ENCODE results near the gene C1orf21. TPM values are rescaled to one million over a fixed set of nuclear protein-coding genes. Genes with fewer than 3 reads are reported as not detected.
"Not testable (repeated sequence)": the region's sequence is repeated elsewhere in the genome, so short reads cannot be mapped to it uniquely, and the experiment has no call there.

C1orf21 gene
- total RNA-seq, 2 experiments from 2014 or later: 7.7 to 8.8 TPM

DNA sequence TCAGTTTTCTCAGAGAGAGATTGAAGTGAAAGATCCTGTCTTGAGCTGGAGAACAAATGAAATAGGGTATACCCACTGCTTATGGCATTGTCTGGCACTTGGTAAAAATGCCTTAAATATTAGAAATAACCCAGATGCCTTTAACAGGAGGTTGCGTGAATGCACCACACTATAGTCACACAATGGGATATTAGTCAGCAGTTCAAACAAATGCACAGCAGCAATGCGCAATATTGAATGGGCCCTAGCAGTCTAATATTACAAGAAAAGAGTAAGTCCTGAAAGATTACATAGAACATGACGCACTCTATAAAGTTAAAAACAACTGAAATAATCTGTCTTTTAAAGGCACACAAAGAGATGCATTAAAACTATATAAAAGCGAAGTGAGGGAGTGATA, 206.8 kb downstream of the C1orf21 start:
- no peak overlapping the region for H3K27ac Mint-ChIP-seq
- POLR2A ChIA-PET: no interaction called here
- no peaks in the 10 kb centered on the region for H3K4me1 Mint-ChIP-seq
- no peaks in the 10 kb centered on the region for H3K9me3 Mint-ChIP-seq
- DNase-seq: no peak
- H3K4me3 Mint-ChIP-seq: no peak overlapping the region
- H3K27me3 Mint-ChIP-seq: peaks cover 2% of the 10 kb centered on the region
- CTCF ChIA-PET: interaction anchor here (0.7 kb wide), 1 partner anchor 12 kb away, joined by 3 read pairs; no protein-coding TSS in a partner anchor
- H3K36me3 Mint-ChIP-seq (ENCODE audit: low read depth): no peaks in the 10 kb centered on the region

DNA sequence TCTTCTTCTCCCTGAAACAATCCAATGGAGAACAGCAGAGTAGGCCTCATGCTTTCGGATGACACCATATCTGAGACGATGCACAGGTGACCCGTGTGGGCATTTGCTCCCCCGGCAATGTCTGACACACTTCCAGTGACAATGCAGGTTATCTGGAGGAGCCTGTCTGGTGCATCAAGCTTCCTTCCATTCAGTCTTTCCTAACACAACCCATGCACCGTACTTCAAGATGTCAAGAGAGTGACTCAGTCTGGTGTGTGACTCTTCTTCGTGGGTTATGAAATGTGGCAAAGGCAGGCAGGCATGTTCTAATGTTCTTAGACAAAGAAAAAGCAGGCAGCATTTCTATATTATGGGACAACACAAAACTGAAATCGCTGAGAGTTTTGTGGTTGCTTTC, 208.8 kb downstream of the C1orf21 start:
- no peak overlapping the region for H3K4me3 Mint-ChIP-seq
- no peaks in the 10 kb centered on the region for H3K27me3 Mint-ChIP-seq
- H3K36me3 Mint-ChIP-seq (ENCODE audit: low read depth): no peaks in the 10 kb centered on the region
- no peak overlapping the region for H3K27ac Mint-ChIP-seq
- CTCF ChIA-PET: no interaction called here
- DNase-seq: no peak
- H3K4me1 Mint-ChIP-seq: no peaks in the 10 kb centered on the region
- no peaks in the 10 kb centered on the region for H3K9me3 Mint-ChIP-seq
- POLR2A ChIA-PET: no interaction called here

DNA sequence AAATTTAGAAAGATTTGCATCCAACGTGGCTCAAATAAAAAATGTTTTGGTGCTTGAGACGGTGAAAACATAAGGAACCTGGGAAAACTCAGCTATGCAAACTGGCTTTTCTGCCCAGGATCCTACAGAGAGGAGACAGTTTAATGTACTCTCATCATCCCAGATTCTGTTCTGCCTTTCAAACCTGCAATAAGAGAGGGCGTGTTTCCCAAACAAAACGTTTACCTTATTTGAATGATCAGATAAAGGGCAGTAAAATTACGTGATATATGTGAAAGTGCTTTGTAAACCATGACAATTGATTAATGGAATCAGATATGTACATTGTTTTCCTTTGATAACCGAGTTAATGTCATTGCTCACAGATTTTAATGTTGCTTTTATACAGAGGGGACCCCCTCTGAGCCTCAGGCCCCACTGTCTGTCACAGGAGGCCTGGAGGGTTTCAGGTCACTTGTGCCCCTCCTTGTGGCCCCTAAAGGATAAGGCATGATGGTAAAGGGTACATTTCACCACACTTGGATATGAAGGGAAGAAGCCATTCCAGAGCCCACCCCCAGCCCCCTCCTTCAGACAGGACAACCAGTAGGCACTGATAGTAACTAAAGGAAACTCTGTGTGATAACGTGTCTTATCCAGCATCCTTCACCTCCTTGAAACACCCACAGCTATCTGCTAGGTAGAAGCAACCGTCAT, 210.3 kb downstream of the C1orf21 start:
- ChIA-PET POLR2A (no interaction called here), CTCF (no interaction called here)
- H3K27me3 Mint-ChIP-seq: no peaks in the 10 kb centered on the region
- no peak overlapping the region for H3K4me3 Mint-ChIP-seq
- H3K4me1 Mint-ChIP-seq: no peaks in the 10 kb centered on the region
- H3K36me3 Mint-ChIP-seq (ENCODE audit: low read depth): no peaks in the 10 kb centered on the region
- H3K27ac Mint-ChIP-seq: no peak overlapping the region
- no peak for DNase-seq
- no peaks in the 10 kb centered on the region for H3K9me3 Mint-ChIP-seq

DNA sequence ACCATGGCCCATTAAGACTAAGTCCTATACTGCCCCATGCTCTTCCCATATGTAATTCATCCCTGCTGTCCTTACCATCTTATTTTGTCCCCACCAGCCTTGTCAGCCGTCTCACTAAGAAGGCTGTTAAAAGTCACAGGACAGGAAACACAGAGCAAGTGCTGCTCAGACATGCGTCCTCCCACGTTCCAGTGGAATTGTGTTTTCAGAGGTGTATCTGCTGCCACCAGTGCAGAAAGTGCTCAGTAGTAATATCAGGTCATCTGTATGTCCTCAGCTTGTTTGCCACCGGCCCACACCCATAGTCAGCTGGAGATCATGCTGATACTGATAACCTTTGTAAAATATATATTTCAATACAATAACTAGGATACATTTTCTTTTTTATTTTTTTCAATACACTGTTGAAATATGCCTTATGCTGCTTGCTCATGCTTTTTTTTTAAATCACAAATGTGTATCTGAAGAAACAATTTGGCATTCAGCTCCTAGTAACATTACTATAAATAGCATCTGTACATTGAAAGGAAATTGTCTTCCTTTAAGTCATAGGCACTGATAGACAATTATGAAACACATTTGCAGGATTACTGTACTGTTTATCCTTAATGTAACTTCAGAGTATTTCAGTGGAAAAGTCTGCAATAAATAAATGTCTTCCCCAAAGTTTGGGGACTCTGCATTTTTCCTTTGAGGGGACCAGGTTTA, 211.0 kb downstream of the C1orf21 start:
- POLR2A ChIA-PET: no interaction called here
- CTCF ChIA-PET: no interaction called here
- Mint-ChIP-seq H3K4me1 (no peaks in the 10 kb centered on the region), H3K36me3 (ENCODE audit: low read depth) (no peaks in the 10 kb centered on the region), H3K27me3 (no peaks in the 10 kb centered on the region), H3K4me3 (no peak overlapping the region), H3K27ac (no peak overlapping the region), H3K9me3 (no peaks in the 10 kb centered on the region)
- DNase-seq: no peak

DNA sequence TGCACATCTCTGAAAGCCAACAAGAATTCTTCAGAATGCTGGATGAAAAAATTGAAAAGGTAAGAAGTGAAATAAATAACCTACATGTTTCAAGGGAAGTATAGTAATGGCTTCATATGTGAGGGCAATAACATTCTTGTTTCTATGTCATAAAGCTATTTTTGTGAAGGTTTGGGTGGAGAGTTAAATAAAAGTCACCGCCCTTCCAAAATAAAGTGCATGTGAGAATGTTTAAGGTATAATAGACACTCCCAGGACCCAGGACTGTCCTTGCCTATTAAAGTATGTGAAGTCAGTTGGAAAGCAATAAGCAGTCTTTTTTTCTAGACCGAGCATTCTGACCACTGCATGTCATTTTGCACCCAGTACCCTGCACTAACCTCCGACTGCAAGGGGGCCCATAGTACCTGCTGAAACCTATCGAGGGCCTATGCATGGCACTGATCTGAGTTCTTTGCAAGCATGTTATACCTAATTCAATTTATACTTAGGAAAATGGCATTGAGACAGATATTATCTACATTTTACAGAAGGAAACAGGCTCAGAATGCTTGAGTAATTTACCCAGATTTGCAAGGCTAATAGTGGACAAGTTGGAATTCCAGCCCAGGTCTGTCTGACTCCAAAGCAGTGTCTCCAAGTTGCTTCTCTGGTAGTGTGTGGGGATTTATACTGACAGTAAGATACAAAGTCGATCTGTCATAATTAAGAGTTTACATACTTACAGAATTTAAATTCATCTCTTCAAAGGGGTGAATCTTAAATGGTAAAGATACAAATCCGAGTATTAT, 211.8 kb downstream of the C1orf21 start:
- Mint-ChIP-seq H3K9me3 (no peaks in the 10 kb centered on the region), H3K27ac (no peak overlapping the region), H3K36me3 (ENCODE audit: low read depth) (no peaks in the 10 kb centered on the region), H3K4me3 (no peak overlapping the region), H3K4me1 (no peaks in the 10 kb centered on the region), H3K27me3 (no peaks in the 10 kb centered on the region)
- DNase-seq: no peak
- POLR2A ChIA-PET: no interaction called here
- CTCF ChIA-PET: no interaction called here

DNA sequence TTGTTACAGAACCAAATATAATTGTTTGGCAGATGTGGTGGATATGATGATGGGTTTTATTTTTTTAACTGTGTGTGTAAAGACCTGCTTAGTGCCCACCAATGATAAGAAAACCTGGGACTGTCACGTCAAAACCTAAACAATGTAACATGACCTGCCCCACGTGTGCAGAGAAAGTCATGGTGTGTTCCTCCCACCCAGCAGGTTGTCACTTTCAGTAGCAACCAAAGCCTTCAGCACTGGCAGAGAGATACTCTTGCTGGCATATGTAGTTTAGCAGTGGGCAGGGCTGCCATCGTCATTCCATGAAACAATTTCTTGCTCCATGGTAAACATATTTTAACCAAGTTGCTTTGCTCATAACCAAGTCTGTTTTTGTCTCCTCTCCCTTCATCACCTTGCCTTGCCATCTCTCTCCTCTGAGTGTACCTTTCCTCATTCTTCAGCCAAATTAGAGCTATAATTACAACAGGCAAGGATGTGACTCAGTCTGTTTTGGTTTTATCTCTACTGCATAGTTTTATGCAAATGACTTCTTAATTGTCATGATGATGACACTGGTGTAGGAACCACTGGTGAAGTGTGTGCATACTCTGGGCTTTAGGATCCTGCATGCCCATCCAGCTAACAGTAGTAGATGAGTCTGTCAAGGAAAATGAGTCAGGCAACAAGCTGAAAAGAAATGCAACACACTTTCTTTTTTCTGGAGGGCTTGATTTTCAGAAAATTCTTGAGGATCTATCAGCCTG, 217.5 kb downstream of the C1orf21 start:
- H3K4me3 Mint-ChIP-seq: no peak overlapping the region

DNA sequence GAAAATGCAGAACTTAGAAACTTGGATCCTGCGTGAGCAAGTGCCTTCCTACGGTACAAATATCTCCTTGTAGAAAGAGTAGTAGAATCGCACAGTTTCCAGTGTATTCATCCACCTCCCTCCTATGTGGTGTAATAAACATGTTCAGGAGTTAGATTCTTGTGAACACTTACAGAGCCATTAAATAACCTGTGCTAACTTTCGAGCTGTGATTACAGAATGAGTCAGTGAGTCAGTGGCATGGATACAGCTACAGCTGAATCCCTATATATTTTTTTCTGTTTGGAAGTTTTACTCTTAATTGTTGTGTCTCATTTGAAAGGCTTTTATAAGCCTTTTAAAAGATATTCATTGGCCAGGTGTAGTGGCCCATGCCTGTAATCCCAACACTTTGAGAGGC, 219.1 kb downstream of the C1orf21 start:
- no peak overlapping the region for H3K4me3 Mint-ChIP-seq
- no peaks in the 10 kb centered on the region for H3K36me3 Mint-ChIP-seq (ENCODE audit: low read depth)
- no peak for DNase-seq

More for the DNA sequence above, 217.5 kb downstream of the C1orf21 start:
- Mint-ChIP-seq H3K27ac (no peak overlapping the region), H3K36me3 (ENCODE audit: low read depth) (no peaks in the 10 kb centered on the region), H3K27me3 (no peaks in the 10 kb centered on the region), H3K9me3 (no peaks in the 10 kb centered on the region), H3K4me1 (no peaks in the 10 kb centered on the region)
- ChIA-PET CTCF (no interaction called here), POLR2A (no interaction called here)
- no peak for DNase-seq

DNA sequence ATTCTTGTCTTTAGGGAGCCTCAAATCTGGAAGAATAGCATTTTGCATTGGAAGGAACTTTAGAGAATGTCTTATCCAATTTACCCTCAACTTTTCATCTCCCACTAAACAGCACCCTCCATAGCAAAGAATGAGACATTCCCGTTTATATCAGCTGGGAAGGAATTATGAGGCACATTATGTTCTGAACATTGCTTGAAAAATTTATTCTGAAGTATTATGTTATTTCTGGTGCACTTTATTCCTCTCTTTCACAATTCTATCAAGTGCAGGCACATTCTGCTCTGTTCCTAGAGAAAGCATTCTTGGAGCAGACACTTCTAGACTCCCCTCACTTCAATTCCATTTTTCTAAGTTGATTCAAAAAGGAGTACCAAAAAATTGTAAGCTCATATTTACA, 220.0 kb downstream of the C1orf21 start:
- H3K4me1 Mint-ChIP-seq: no peaks in the 10 kb centered on the region
- no peak overlapping the region for H3K27ac Mint-ChIP-seq
- ChIA-PET POLR2A (no interaction called here), CTCF (no interaction called here)
- H3K9me3 Mint-ChIP-seq: no peaks in the 10 kb centered on the region
- peaks cover 3% of the 10 kb centered on the region for H3K27me3 Mint-ChIP-seq
- no peak overlapping the region for H3K4me3 Mint-ChIP-seq
- no peaks in the 10 kb centered on the region for H3K36me3 Mint-ChIP-seq (ENCODE audit: low read depth)
- DNase-seq: no peak

More for the DNA sequence above, 219.1 kb downstream of the C1orf21 start:
- Mint-ChIP-seq H3K4me1 (no peaks in the 10 kb centered on the region), H3K27ac (no peak overlapping the region), H3K9me3 (no peaks in the 10 kb centered on the region), H3K27me3 (peaks cover 3% of the 10 kb centered on the region)
- ChIA-PET POLR2A (no interaction called here), CTCF (no interaction called here)

DNA sequence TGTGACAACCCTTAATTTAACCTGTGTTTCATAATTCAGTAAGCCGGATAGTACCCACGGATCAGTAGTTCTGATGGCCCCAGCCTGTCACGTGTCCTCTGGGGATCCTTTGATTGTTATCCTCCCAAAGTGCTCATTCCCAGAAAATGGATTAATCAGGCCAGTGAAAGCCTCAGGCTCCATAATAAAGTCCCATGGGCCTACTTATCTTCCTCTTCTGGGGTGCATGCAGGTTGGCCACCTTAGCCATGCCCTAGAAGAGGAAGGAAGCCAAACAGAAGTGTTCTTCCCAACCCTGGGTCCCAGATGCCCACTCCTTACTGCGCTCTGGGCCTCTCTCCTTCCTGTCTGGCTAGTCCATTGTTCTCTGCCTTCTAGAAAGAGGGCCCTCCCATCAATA, 221.8 kb downstream of the C1orf21 start:
- no peak overlapping the region for H3K27ac Mint-ChIP-seq
- peaks cover 3% of the 10 kb centered on the region for H3K27me3 Mint-ChIP-seq
- no peak for DNase-seq
- H3K4me1 Mint-ChIP-seq: no peaks in the 10 kb centered on the region
- POLR2A ChIA-PET: no interaction called here
- no peak overlapping the region for H3K4me3 Mint-ChIP-seq
- H3K9me3 Mint-ChIP-seq: no peaks in the 10 kb centered on the region
- CTCF ChIA-PET: no interaction called here
- no peaks in the 10 kb centered on the region for H3K36me3 Mint-ChIP-seq (ENCODE audit: low read depth)

DNA sequence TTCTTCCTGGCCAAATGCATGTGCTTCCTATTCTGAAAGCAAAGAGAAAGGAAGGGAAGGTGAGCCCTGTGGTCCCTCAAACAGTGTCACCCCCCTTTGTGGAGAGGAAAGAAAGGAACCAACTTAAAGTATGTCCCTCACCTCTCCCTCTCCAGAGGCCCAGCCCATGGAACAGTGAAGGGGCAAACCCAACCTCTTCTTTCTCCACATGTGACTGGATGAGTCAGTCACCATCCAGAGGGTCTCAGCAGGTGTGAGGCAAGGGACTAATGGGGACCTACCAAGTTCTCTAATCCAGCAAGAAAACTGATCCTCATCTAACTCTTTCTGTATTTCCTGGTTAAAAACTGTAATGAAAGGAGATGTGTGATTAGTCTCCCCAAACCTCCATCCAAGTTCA, 222.2 kb downstream of the C1orf21 start:
- no peak for DNase-seq
- H3K36me3 Mint-ChIP-seq (ENCODE audit: low read depth): no peaks in the 10 kb centered on the region
- H3K4me3 Mint-ChIP-seq: no peak overlapping the region
- POLR2A ChIA-PET: no interaction called here
- no peaks in the 10 kb centered on the region for H3K4me1 Mint-ChIP-seq
- CTCF ChIA-PET: no interaction called here
- H3K9me3 Mint-ChIP-seq: no peaks in the 10 kb centered on the region
- peaks cover 3% of the 10 kb centered on the region for H3K27me3 Mint-ChIP-seq
- no peak overlapping the region for H3K27ac Mint-ChIP-seq

DNA sequence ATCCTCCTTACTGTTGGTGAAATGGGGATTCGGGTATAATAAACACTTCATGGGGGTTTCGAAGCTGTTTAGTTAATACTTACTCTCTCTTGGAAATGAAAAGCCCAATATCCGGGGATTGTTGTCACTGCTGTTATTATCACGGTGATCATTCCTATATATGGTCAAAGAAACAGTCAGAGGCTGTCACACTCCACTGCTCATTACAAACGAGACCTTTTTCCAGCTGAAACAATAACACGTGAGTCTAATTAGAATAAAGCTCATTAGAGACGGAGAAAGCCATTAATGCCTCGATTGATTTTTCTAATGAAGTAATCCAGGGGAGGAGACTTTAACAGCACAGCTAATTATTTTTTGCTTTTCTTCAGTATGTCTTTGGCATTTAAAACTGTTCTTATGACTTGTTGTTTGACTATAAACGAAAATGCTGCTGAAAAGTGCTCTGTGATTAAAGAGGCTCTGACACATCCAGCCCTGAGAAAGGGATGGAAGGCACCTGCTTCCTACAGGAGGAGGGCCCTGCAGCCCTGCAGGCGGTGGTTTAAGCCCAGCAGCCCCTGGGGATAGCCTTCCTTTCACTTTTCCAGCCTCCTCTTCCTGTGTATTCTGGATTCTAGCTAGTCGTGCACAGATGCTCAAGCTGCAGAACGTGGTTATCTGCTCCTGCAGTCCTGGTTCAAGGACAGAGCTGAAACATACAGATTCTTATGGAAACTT, 224.2 kb downstream of the C1orf21 start:
- Mint-ChIP-seq H3K4me3 (no peak overlapping the region), H3K9me3 (no peaks in the 10 kb centered on the region), H3K27ac (no peak overlapping the region), H3K27me3 (peaks cover 3% of the 10 kb centered on the region), H3K4me1 (no peaks in the 10 kb centered on the region), H3K36me3 (ENCODE audit: low read depth) (no peaks in the 10 kb centered on the region)
- ChIA-PET POLR2A (no interaction called here), CTCF (interaction anchor here (0.6 kb wide), 1 partner anchor 80 kb away, joined by 3 read pairs; no protein-coding TSS in a partner anchor)
- DNase-seq: no peak

DNA sequence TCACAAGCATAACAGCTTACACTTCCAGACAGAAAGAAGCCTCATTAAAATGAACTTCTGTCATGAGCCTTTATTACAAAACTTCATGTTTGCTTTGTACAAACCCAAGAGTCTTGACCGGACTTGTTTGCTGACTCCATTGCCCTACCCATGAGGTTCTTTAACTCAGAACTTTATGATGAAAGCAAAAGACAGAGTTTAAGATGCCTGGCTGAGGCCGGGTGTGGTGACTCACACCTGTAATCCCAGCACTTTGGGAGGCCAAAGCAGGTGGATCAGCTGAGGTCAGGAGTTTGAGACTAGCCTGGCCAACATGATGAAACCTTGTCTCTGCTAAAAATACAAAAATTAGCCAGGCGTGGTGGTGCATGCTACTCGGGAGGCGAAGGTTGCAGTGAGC, 225.4 kb downstream of the C1orf21 start:
- DNase-seq; H3K27ac Mint-ChIP-seq; H3K4me1 Mint-ChIP-seq; H3K9me3 Mint-ChIP-seq; H3K27me3 Mint-ChIP-seq; H3K4me3 Mint-ChIP-seq; H3K36me3 Mint-ChIP-seq (ENCODE audit: low read depth); POLR2A ChIA-PET; CTCF ChIA-PET: not testable (repeated sequence)

DNA sequence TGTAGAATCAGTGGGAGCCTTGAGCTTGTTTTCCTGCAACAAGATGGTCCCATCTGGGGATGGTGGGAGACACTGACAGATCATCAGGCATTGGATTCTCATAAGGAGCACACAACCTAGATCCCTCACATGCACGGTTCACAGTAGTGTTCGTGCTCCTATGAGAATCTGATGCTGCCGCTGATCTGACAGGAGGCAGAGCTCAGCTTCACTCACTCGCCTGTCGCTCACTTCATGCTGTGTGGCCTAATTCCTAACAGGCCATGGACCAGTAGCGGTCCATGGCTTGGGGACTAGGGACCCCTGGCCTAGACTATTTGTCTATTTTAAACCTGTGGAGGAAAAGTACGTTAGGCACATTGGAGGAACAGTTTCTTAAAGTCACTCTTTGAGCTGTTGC, 227.8 kb downstream of the C1orf21 start:
- Mint-ChIP-seq H3K36me3 (ENCODE audit: low read depth) (no peaks in the 10 kb centered on the region), H3K4me3 (no peak overlapping the region), H3K27me3 (peaks cover 1% of the 10 kb centered on the region), H3K27ac (no peak overlapping the region), H3K4me1 (no peaks in the 10 kb centered on the region), H3K9me3 (no peaks in the 10 kb centered on the region)
- no peak for DNase-seq
- CTCF ChIA-PET: no interaction called here
- POLR2A ChIA-PET: no interaction called here

All from activated CD4-positive, alpha-beta memory T cell treated with anti-CD3 and anti-CD28 coated beads, Interleukin-2, amount 10 ng/mL, durations not matched to agents 7 days and 5 days (primary cell).